Fibroblast of lung (primary cell): ENCODE data around the gene SLF1.

Source experiments
- EZH2 ChIP-seq: IDR thresholded peaks from 2 replicates; pipeline ENCODE4 v1.5.1; 2012; ENCODE audit warnings: low read length, control low read depth, mild to moderate bottlenecking; ENCODE audit errors: missing control alignments
- TF ChIP-seq, protein P1 (sequence below), 2 donors: IDR thresholded peaks in 1 of 2; conservative IDR thresholded peaks in 1 of 2; 1 replicate in 1 of 2; 2 replicates in 1 of 2; pipeline ENCODE4 v1.5.1; 2011 to 2012; ENCODE audit warnings: low read length in 2 of 2, control low read depth in 1 of 2, inconsistent platforms in 1 of 2, low read depth in 1 of 2, mild to moderate bottlenecking in 1 of 2

GRCh38 chr5:94715768-94716167 lies 97.3 kb downstream of the SLF1 start:
- TF ChIP-seq, protein P1, sequence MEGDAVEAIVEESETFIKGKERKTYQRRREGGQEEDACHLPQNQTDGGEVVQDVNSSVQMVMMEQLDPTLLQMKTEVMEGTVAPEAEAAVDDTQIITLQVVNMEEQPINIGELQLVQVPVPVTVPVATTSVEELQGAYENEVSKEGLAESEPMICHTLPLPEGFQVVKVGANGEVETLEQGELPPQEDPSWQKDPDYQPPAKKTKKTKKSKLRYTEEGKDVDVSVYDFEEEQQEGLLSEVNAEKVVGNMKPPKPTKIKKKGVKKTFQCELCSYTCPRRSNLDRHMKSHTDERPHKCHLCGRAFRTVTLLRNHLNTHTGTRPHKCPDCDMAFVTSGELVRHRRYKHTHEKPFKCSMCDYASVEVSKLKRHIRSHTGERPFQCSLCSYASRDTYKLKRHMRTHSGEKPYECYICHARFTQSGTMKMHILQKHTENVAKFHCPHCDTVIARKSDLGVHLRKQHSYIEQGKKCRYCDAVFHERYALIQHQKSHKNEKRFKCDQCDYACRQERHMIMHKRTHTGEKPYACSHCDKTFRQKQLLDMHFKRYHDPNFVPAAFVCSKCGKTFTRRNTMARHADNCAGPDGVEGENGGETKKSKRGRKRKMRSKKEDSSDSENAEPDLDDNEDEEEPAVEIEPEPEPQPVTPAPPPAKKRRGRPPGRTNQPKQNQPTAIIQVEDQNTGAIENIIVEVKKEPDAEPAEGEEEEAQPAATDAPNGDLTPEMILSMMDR (conservative IDR thresholded peaks at IDR 0.05 in 1 of 2, IDR thresholded peaks at IDR 0.05 in 1 of 2; ENCODE audit: low read depth in 1 of 2, low read length in 2 of 2) = no peak
- no peak for TF ChIP-seq EZH2
